CD4-positive, alpha-beta T cell treated with Interleukin-2 at 100 ng/mL for 4 hours (primary cell): ENCODE data around the gene SLC5A3.
A peak's percentile ranks its signal among the peaks of the same experiment; 100 is the strongest.

Experiments
- DNase-seq: peaks from one replicate; pipeline ENCODE4 v3.0.0-alpha.2; 2020; ENCODE audit warnings: low spot score

SLC5A3 gene

DNA sequence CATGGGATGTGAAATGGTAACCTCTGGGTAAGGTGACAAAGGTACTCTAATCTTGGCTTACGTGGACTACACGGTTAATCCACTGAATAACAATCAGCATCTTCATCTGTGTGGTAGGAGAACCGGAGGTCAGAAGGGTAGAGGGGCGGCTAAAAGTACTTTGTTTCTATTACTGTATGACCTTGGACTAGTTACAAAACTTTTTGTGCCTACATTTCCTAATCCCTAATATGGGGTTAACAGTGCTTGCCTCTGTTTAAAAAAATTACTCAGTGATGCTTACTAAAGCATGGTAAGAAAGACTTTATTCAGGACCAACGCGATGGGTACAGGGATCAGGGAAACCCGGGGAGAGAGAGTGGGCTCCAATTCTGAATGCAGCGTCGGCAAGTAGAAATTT lies 1.7 kb upstream of the SLC5A3 start:
- no peak for DNase-seq

DNA sequence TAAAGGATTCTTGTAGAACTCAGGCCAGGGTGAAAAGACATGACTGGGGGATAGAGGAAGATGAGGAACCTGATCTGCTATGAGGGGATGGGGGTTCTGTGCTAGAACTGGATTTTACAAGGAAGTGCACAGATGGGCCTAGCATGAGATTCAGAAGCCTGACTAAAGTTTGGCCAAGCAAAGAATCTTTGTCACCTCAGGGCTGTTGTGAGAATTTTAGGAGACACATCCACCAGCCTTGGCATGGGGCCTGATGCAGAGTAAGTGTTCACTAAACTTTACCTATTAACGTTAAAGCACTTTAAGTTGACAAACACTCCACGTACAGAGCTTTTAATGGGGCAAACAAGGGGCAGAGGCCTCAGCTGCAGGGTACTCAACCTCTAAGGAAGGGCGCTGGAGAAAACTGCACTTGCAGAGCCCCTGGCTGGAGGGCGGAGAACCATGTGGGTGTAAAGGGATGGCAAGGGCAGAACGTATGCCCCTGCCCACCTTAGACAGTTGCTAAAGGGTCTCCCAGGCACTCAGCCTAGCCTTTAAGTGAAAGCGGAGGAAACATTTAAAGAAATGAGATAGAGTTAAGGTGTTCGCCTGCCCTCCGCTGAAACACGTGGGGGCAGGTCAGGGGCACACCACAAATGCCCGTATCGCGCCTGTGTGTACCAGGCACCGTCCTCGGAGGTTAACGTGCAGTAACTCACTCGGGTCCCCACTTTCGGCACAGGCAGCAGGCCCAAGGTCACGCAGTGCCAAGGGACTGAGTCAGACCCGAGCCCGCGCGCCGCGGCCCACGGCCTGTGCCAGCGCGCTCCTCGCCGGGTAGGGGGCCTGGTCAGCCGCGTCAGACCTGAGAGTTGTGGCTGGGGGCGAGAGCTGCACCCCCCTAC lies 990 bp upstream of the SLC5A3 start:
- no peak for DNase-seq

- DNase-seq: peak; percentile 42
Observed at GRCh38 chr21:34073749-34074282, 438 bp downstream of the SLC5A3 start.

DNA sequence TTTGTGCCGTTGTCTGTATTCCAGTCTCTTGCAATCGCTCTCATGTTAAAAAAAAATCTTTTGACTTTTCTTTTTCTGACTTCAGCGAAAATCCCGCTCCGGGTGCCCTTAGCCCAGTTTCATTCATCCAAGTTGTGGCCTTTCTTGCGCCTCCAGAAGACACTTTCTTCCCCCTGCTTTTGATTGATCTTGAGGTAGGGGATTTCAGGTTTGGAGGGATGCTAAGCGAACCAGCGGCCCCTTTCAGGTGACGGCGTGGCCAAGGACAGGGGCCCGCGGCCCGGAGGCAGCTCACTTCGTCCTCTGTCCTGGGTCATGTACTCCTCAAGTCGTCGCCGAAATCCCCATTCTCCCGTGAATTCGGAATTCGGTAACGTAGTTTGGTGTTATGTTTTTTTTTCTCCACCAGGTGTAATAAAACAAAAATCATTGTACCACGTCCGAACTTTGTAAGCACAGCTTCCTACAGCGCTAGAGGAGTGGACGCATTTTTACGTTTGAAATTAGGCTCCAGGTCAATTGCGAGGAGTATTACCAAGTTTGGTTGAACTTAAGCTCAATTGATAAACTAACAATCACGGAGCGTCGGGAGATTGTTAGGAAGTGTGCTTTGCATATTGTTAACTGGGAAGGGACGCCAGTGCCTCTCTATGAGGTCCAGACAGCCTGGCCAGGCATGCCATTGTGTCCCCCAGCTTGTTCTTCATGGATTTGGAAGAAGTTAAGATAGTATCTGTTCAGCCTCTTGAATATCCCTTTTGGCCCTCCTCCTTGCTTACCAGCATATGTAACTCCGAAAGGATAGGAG lies 1.1 kb downstream of the SLC5A3 start:
- DNase-seq: peak; percentile 18

GRCh38 chr21:34075091-34075425 lies 1.7 kb downstream of the SLC5A3 start:
- no peak for DNase-seq

DNA sequence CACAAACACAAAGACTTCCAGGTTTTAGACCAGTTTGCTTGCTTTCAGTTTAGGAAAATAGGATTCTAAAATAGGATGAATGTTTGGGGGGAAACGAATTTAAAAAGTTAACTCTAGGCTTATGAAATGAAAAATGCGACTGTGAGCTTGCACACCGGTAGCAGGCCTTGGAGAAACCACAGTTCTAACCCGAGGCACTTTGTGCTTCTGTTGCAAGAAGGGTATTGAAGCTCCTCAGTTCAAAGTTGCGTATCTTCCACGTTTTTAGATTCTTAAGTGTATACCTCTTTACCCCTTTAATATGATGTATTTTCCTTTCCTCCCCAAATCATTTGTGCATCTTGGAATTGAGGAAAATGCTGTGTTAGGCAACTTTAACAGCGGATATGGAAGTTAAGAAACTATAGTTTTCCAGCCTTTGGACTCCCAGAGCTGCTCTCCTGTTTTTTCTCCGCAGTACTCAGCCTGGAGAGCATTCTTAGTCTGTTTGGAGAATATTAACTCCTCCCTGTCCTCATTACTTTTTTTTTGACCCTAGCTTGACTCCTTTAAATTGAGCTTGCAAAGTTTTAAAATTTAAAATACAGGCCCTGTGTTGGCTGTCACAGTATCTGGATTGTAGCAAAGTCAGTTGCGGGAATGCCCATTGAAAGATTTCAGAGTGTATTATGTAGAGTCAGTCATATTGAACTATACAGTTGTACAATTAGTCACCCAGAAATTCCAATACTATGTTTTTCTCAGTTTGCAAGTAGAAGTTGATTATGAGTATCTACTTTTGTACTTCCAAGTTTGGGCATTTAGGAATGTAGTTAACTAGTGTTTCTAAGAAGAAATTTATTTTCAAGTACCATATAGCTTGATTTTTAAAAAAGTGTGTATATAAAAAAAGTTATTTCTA lies 2.6 kb downstream of the SLC5A3 start:
- no peak for DNase-seq

GRCh38 chr21:34076835-34077234 lies 3.5 kb downstream of the SLC5A3 start:
- DNase-seq: no peak

DNA sequence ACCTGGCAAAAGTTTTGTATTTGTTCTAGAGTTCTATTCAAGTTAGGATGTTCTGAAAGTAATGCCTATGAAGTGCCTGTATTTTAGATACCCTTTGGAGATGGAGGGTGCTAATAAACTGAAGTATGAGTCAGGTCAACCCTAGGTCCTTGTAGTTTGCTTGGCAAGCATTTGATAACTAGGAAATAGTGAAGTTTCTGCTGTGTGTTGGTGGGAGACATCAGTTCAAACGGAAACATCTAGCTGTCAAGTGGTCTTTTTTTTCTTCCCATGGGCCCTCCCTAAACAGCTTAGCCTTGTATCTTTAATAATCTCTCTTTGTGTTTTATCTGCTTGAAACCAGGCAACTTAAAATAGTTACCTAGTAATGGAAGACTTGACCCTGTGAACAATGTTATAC lies 4.5 kb downstream of the SLC5A3 start:
- no peak for DNase-seq

GRCh38 chr21:34078915-34079314 lies 5.5 kb downstream of the SLC5A3 start:
- DNase-seq: peak; percentile 29

- DNase-seq: no peak
Observed at GRCh38 chr21:34080710-34081109, 7.3 kb downstream of the SLC5A3 start.

- no peak for DNase-seq
Observed at GRCh38 chr21:34082769-34083168, 9.4 kb downstream of the SLC5A3 start.

- no peak for DNase-seq
Observed at GRCh38 chr21:34083357-34083756, 10.0 kb downstream of the SLC5A3 start.

- no peak for DNase-seq
Observed at GRCh38 chr21:34085129-34085528, 11.8 kb downstream of the SLC5A3 start.

DNA sequence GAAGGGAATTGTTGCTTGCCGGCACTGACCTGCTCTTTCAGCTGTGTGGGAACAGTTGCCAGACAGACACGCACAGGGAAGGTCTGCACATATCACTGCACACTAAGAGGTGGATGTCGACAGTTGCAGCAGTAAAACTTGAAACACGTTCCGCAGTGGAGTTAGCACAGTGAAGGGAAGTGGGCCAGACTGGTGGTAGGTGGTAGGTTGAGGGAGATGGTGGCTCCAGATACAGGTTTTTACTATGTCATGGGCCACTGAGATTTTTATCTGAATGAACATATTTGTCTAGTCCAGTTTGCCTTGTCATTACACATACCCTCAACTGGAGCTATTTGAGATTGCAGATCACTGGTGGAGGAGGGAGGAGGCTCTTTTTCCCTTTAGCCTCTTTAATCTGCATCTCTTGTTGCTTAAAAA lies 13.5 kb downstream of the SLC5A3 start:
- DNase-seq: peak; percentile 30

DNA sequence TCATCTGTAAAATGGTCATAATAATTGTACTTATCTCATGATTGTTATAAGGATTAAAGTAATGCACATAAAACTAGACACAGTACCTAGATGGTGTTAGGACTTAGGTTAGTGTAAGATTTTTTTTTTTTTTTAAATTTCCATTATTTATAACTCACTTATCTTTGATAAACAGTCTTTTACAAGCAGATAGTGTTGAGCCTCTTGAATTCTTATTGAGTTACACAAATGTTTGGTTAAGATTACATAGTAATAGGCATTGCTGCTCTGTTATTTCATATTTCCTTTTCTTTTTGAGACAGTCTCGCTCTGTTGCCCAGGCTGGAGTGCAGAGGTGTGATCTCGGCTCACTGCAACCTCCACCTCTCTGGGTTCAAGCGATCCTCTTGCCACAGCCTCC lies 15.4 kb downstream of the SLC5A3 start:
- DNase-seq: no peak

DNA sequence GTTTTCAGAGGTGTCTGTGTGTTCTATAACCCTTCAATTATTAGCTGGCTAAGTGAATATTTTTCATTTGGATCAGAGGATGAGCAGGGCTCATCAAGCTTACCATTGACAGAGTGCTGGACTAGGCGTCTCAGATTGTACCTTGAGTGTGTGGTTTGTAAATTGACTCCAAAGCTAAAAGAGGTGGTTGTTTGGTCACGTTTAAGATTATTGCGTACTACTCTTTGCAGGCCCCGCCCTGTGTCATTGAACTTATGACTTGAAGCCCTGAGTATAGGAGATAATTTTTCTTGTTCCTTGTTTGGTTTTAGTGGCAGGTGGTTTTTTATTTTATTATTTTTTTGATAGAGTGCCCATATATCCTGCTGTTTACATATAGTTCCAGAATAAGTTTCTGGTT lies 17.7 kb downstream of the SLC5A3 start:
- no peak for DNase-seq

DNA sequence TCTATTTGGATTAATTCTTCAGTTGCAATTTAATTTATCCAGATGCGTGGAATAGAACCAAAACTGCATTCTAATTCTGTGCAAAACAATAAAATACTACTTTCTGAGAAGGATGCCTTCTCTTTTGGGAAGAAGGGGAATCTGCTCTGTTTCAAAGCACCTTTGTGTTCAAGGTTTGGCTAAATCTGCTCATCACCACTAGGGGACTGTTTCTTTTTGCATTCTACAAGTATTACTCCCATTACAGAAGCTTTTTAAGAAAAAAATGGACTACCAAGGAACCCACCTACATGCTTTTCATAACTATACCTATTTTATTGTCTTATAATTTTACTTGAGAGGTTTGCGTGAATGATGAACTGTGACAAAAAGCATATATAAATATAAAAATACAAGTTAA lies 18.2 kb downstream of the SLC5A3 start:
- DNase-seq: no peak

- peak; percentile 17 for DNase-seq
Observed at GRCh38 chr21:34092262-34092921, 19.0 kb downstream of the SLC5A3 start.

DNA sequence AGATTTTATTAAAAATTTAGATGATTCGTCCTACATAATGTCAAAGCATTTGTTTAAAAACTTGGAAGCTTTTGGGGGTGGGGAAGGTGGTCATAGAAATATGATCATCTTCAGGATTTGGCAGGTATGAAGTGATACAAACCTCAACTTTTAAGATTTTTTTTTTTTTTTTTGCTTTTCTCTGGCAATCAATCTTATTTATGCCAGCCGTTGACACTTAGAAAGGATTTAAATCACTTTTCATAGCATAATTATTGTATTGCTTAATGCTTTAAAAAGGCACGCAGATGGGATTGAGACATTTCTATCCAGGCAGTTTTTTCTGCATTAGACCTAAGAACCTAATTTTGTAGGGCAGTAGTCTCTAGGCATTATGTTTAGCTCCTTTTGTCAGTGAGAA lies 19.7 kb downstream of the SLC5A3 start:
- no peak for DNase-seq

DNA sequence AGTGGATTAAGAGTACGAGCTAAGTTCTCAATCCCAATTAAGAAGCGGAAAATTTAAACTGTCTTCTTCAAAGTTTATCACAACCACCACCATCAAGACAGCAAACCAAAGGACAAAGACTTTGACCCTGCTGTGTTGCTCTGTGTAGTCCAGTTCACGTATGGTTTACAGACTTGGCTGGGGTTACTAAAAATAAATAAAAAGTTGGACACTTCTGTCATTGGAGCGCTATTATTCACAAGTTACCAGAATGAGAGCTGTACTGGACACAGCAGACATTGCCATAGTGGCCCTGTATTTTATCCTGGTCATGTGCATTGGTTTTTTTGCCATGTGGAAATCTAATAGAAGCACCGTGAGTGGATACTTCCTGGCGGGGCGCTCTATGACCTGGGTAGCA lies 21.6 kb downstream of the SLC5A3 start:
- DNase-seq: no peak

DNA sequence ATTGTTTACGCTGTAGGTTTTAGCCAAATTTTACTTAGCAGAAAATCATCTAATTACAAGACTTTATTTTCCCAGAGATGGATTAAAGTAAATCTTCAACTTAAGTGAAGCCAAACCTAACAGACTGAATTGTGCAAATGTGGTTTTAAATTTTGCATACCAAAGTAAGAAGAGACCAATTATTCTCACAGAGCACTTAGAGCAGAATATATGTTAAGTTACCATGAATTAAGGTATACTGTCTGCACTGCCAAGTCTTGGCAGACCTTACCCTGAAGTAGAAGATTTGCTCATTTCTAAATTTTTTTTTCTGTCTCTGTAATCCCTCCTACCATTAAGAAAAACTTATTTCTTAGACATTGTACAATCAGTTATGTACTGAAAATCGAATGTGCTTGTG lies 24.1 kb downstream of the SLC5A3 start:
- no peak for DNase-seq

- no peak for DNase-seq
Observed at GRCh38 chr21:34100337-34100736, 27.0 kb downstream of the SLC5A3 start.
